ENCODE measurements around the gene TAB2.

Gene TAB2

GRCh38 chr6:149317644-149318571 is at the start of gene TAB2:
Gene TAB2, plus strand, starts transcription at chr6:149317712. Its CDS starts 52,286 bp downstream, at chr6:149369998.
- DNase-seq, result no peak

GRCh38 chr6:149268146-149268545 is 49.4 kb upstream of the TAB2 start:
- no peak for DNase-seq

- no peak for DNase-seq
Observed at GRCh38 chr6:149268768-149269167, 48.7 kb upstream of the TAB2 start.

- DNase-seq, result no peak
Observed at GRCh38 chr6:149270616-149271015, 46.9 kb upstream of the TAB2 start.

- DNase-seq, result no peak
Observed at GRCh38 chr6:149271348-149272340, 45.9 kb upstream of the TAB2 start.

GRCh38 chr6:149273318-149273717 is 44.2 kb upstream of the TAB2 start:
- no peak for DNase-seq

- no peak for DNase-seq
Observed at GRCh38 chr6:149275621-149276020, 41.9 kb upstream of the TAB2 start.

GRCh38 chr6:149277621-149278020 is 39.9 kb upstream of the TAB2 start:
- no peak for DNase-seq

- no peak for DNase-seq
Observed at GRCh38 chr6:149278997-149279396, 38.5 kb upstream of the TAB2 start.

GRCh38 chr6:149284904-149285303 is 32.6 kb upstream of the TAB2 start:
- no peak for DNase-seq

- DNase-seq, result no peak
Observed at GRCh38 chr6:149285626-149286025, 31.9 kb upstream of the TAB2 start.

GRCh38 chr6:149286905-149287304 is 30.6 kb upstream of the TAB2 start:
- no peak for DNase-seq

GRCh38 chr6:149289192-149289781 is 28.2 kb upstream of the TAB2 start:
- no peak for DNase-seq

- DNase-seq, result no peak
Observed at GRCh38 chr6:149289966-149290365, 27.5 kb upstream of the TAB2 start.

GRCh38 chr6:149293244-149293643 is 24.3 kb upstream of the TAB2 start:
- DNase-seq, result no peak

- no peak for DNase-seq
Observed at GRCh38 chr6:149300563-149300962, 16.9 kb upstream of the TAB2 start.

GRCh38 chr6:149302723-149303122 is 14.8 kb upstream of the TAB2 start:
- DNase-seq, result no peak

- DNase-seq, result no peak
Observed at GRCh38 chr6:149303468-149303867, 14.0 kb upstream of the TAB2 start.

- no peak for DNase-seq
Observed at GRCh38 chr6:149305372-149305771, 12.1 kb upstream of the TAB2 start.

- no peak for DNase-seq
Observed at GRCh38 chr6:149306967-149307366, 10.5 kb upstream of the TAB2 start.

GRCh38 chr6:149311293-149311692 is 6.2 kb upstream of the TAB2 start:
- no peak for DNase-seq

- no peak for DNase-seq
Observed at GRCh38 chr6:149311766-149312165, 5.7 kb upstream of the TAB2 start.

- DNase-seq, result no peak
Observed at GRCh38 chr6:149313070-149313469, 4.4 kb upstream of the TAB2 start.
